Adrenal gland (tissue), 19 donors: ENCODE results near the gene ABCC3. TPM values are rescaled to one million over a fixed set of nuclear protein-coding genes. Genes with fewer than 3 reads are reported as not detected.

Experiments
- DNase-seq, 7 donors: peaks; one replicate each; pipeline ENCODE4 v3.0.0-alpha.2; 2019 to 2020
- H3K27ac ChIP-seq, 5 donors: fragments of 200-600 bp; sonication (generic) in 4 of 5; 1 replicate in 3 of 5; 2 replicates in 2 of 5; pipeline versions ENCODE4 v1.5.1 to v1.8.0; 2016 to 2020; ENCODE audit warnings: mild to moderate bottlenecking in 1 of 5
- H3K27me3 ChIP-seq: fragments of 200-600 bp; 2 replicates; pipeline ENCODE4 v1.8.0; 2021
- H3K36me3 ChIP-seq, 2 donors: fragments of 200-600 bp; replicated peaks in 1 of 2; 1 replicate in 1 of 2; 2 replicates in 1 of 2; pipeline versions ENCODE4 v1.5.1 to v1.8.0; 2018 to 2022
- H3K4me1 ChIP-seq, 2 donors: fragments of 200-600 bp; replicated peaks in 1 of 2; 1 replicate in 1 of 2; 2 replicates in 1 of 2; pipeline versions ENCODE4 v1.5.1 to v1.8.0; 2018 to 2021
- H3K4me3 ChIP-seq, 4 donors: fragments of 200-600 bp; sonication (generic) in 3 of 4; one replicate each; pipeline ENCODE4 v1.5.1; 2016 to 2018
- H3K9me3 ChIP-seq, 3 donors: fragments of 200-600 bp; sonication (generic) in 1 of 3; replicated peaks in 1 of 3; 1 replicate in 2 of 3; 2 replicates in 1 of 3; pipeline versions ENCODE4 v1.5.1 to v1.8.0; 2016 to 2021
- POLR2A ChIP-seq, 2 donors: fragments of 450-650 bp; IDR thresholded peaks; one replicate each; pipeline ENCODE4 v1.6.1; 2017; ENCODE audit warnings: antibody characterized with exemption in 2 of 2, mild to moderate bottlenecking in 2 of 2, moderate library complexity in 1 of 2
- WGBS, 4 donors: extraction: QIAGEN DNeasy Blood & Tissue Kit in 2 of 4; methylation state at CpG; one replicate each; pipeline versions ENCODE4 v1.1.5 to v1.1.7; 2013 to 2017; 5-methylcytosine and 5-hydroxymethylcytosine counted together
- intact Hi-C, 2 donors: fragments of 100-400 bp; cut with DNase I; formaldehyde crosslinking; loops; one replicate each; pipeline versions ENCODE4 v1.14.1 to v1.15.0; 2022 to 2023
- long read RNA-seq, 10 donors: library from polyadenylated mRNA in 3 of 10; unstranded in 2 of 10; stranded (forward) in 1 of 10; transcript quantifications; one replicate each; pipeline ENCODE4 v2.0.0 and lab custom pipeline, GENCODE V29; 2021 to 2026
- polyA plus RNA-seq, 3 donors: library from polyadenylated mRNA; stranded (reverse); fragments of 200-250 nt in 2 of 3; fragments of 350-450 nt in 1 of 3; fragmentation: Illumina TruSeq in 1 of 3; extraction: RNeasy Lipid Tissue Mini Kit (QIAGEN cat#74804) in 1 of 3; gene quantifications; one replicate each; pipeline ENCODE4 v1.2.3, GENCODE V29; 2013 to 2014
- total RNA-seq, 9 donors: library from RNA; depleted of rRNA in 4 of 9; stranded (reverse); fragments of >200 nt in 4 of 9; fragments of 120-200 nt in 1 of 9; fragmentation: NEBNext Ultra II Directional in 1 of 9; extraction: Animal tissue kit (Norgen Biotek cat#: 25700) in 1 of 9; gene quantifications; one replicate each; pipeline versions ENCODE4 v1.1.0 to v1.2.4, GENCODE V29; 2013 to 2023
- TF ChIP-seq, protein P1 (sequence below), 6 experiments: fragments of 450-650 bp in 4 of 6; fragments of 200-600 bp in 2 of 6; sonication (generic) in 1 of 6; IDR thresholded peaks; 1 replicate in 5 of 6; 2 replicates in 1 of 6; pipeline versions ENCODE4 v1.5.1 to v1.8.0; 2016 to 2021; ENCODE audit warnings: antibody characterized with exemption in 6 of 6, mild to moderate bottlenecking in 2 of 6, moderate library complexity in 1 of 6
- donor health status: healthy with polysubstance abuse.
- donor health status: Bipolar disorder and iron deficiency.
- donor health status: DM: yes; HTN: yes; CAD: no.
- donor health status: DM: no; HTN: no; CAD: no.
- donor health status: DM: no; HTN: no; CAD: no.
- donor health status: DM: yes; HTN: yes; CAD: no.

The ABCC3 gene, protein sequence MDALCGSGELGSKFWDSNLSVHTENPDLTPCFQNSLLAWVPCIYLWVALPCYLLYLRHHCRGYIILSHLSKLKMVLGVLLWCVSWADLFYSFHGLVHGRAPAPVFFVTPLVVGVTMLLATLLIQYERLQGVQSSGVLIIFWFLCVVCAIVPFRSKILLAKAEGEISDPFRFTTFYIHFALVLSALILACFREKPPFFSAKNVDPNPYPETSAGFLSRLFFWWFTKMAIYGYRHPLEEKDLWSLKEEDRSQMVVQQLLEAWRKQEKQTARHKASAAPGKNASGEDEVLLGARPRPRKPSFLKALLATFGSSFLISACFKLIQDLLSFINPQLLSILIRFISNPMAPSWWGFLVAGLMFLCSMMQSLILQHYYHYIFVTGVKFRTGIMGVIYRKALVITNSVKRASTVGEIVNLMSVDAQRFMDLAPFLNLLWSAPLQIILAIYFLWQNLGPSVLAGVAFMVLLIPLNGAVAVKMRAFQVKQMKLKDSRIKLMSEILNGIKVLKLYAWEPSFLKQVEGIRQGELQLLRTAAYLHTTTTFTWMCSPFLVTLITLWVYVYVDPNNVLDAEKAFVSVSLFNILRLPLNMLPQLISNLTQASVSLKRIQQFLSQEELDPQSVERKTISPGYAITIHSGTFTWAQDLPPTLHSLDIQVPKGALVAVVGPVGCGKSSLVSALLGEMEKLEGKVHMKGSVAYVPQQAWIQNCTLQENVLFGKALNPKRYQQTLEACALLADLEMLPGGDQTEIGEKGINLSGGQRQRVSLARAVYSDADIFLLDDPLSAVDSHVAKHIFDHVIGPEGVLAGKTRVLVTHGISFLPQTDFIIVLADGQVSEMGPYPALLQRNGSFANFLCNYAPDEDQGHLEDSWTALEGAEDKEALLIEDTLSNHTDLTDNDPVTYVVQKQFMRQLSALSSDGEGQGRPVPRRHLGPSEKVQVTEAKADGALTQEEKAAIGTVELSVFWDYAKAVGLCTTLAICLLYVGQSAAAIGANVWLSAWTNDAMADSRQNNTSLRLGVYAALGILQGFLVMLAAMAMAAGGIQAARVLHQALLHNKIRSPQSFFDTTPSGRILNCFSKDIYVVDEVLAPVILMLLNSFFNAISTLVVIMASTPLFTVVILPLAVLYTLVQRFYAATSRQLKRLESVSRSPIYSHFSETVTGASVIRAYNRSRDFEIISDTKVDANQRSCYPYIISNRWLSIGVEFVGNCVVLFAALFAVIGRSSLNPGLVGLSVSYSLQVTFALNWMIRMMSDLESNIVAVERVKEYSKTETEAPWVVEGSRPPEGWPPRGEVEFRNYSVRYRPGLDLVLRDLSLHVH (N-terminal part only)
- 100 to 1,000 TPM in 8 of 9 donors, 1 to 10 TPM in 1; 7.2 to 422 (median 239) TPM for total RNA-seq
- 100 to 1,000 TPM; 164 to 448 (median 414) TPM for polyA plus RNA-seq
- long read RNA-seq, donor 1, partial matches to known transcripts: 0 of 1 reads
- long read RNA-seq, donor 1, other reads (novel, unspliced or antisense): 0 of 1 reads
- long read RNA-seq, donor 2, partial matches to known transcripts: 0 of 3 reads
- long read RNA-seq, donor 2, other reads (novel, unspliced or antisense): 0 of 3 reads
- long read RNA-seq, donor 3, partial matches to known transcripts: 0 of 1 reads
- long read RNA-seq, donor 3, other reads (novel, unspliced or antisense): 0 of 1 reads
- long read RNA-seq, donor 4, full-length matches to known transcripts: 55 of 92 reads
- long read RNA-seq, donor 4, partial matches to known transcripts: 19 of 92 reads
- long read RNA-seq, donor 4, other reads (novel, unspliced or antisense): 18 of 92 reads
- long read RNA-seq, donor 5, full-length matches to known transcripts: 215 of 425 reads
- long read RNA-seq, donor 5, partial matches to known transcripts: 129 of 425 reads
- long read RNA-seq, donor 5, other reads (novel, unspliced or antisense): 81 of 425 reads
- long read RNA-seq, donor 6, full-length matches to known transcripts: 17 of 64 reads
- long read RNA-seq, donor 6, partial matches to known transcripts: 15 of 64 reads
- long read RNA-seq, donor 6, other reads (novel, unspliced or antisense): 32 of 64 reads
- long read RNA-seq, donor 7: 0 reads
- long read RNA-seq, donor 8, partial matches to known transcripts: 0 of 3 reads
- long read RNA-seq, donor 8, other reads (novel, unspliced or antisense): 0 of 3 reads
- long read RNA-seq, donor 9: 0 reads
- long read RNA-seq, donor 10, partial matches to known transcripts: 11 of 12 reads
- long read RNA-seq, donor 10, other reads (novel, unspliced or antisense): 0 of 12 reads

DNA sequence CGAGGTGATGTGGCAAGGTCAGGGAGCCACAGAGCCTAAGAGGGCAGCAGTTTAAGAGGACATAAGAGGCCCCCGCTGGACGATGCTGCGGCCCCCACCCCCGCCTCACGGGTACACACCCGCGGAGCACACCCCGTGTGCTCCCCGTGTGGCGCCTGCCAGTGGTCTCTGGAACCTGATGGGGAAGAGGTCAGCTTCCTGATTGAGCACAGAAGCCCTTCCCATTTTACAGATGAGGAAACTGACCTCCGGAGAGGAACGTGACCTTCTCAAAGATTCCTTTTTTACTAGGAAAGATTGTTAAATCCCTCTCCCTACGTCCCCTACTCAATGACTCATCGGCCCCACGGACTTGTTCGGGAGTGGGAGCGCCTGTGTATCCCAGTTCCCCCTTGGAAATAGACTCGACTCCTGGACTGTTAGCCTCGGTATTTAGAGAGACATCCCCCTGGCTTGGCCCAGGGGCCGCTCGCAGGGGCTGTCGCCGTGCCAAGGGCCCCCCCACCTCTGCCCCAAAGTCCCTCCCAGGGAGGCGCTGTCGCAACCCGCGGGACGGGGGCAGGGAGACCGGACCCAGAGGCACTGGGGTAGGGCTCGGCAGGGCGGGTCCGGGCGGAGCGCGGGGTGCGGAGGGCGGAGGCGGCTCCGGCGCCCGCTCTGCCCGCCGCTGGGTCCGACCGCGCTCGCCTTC lies at the start of gene ABCC3:
TSS of gene ABCC3 (plus strand) at position 658 of the 691 bp plus-strand sequence. CDS start 56 bp downstream, outside the sequence.
- H3K27ac ChIP-seq: peak within 1 kb of the TSS; percentile 41 to 90 (median 82)
- DNase-seq: peak; percentile 70 to 86 (median 79)
- H3K27me3 ChIP-seq: no peaks in the 10 kb centered on the region
- peak in 1 of 2 donors; percentile 82 for TF ChIP-seq POLR2A (IDR thresholded peaks at IDR 0.05)
- TF ChIP-seq, protein P1, sequence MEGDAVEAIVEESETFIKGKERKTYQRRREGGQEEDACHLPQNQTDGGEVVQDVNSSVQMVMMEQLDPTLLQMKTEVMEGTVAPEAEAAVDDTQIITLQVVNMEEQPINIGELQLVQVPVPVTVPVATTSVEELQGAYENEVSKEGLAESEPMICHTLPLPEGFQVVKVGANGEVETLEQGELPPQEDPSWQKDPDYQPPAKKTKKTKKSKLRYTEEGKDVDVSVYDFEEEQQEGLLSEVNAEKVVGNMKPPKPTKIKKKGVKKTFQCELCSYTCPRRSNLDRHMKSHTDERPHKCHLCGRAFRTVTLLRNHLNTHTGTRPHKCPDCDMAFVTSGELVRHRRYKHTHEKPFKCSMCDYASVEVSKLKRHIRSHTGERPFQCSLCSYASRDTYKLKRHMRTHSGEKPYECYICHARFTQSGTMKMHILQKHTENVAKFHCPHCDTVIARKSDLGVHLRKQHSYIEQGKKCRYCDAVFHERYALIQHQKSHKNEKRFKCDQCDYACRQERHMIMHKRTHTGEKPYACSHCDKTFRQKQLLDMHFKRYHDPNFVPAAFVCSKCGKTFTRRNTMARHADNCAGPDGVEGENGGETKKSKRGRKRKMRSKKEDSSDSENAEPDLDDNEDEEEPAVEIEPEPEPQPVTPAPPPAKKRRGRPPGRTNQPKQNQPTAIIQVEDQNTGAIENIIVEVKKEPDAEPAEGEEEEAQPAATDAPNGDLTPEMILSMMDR (IDR thresholded peaks at IDR 0.05): no peak
- WGBS, 4 donors: 7 to 24% (median 9%) methylated on average over 19 to 48 of the region's 48 CpGs
- peak within 1 kb of the TSS; percentile 32 to 92 (median 50) for H3K4me3 ChIP-seq
- H3K4me1 ChIP-seq: peaks cover 41 to 44% of the 10 kb centered on the region in 2 donors
- H3K9me3 ChIP-seq: no peaks in the 10 kb centered on the region
- no peaks in the 10 kb centered on the region for H3K36me3 ChIP-seq
- intact Hi-C loops: loop anchor here (5.0 kb wide), 3 partner anchors 43 to 63 kb away; no protein-coding TSS in a partner anchor

DNA sequence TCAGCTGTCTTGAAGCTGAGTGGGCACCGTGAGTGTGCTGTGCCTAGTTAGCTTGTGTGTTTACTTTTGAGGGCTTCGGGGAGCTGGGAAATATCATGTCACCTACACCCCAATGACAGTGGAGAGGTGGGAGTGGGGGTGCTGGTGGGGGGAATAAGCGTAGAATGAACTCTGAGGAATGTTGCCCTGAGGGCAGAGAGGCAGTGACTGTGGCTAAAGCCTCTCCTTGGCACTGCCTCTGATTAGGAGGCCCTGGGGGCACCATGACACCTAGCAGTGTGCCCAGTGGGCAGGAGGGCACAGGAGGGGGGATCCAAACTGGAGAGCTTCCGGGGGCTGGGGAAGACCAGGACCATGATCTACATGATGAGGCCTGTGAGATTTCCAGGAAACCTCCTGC lies 49.3 kb upstream of the ABCC3 start:
- Histone ChIP-seq H3K9me3 (no peaks in the 10 kb centered on the region), H3K27me3 (no peaks in the 10 kb centered on the region), H3K4me3 (no peak overlapping the region), H3K27ac (no peak overlapping the region), H3K4me1 (peaks cover 11 to 13% of the 10 kb centered on the region in 2 donors), H3K36me3 (no peaks in the 10 kb centered on the region)
- no peak for DNase-seq
- TF ChIP-seq, protein P1 (IDR thresholded peaks at IDR 0.05): no peak
- TF ChIP-seq POLR2A (IDR thresholded peaks at IDR 0.05): no peak
- WGBS, 4 donors: 86 to 100% (median 92%) methylated on average over 2 to 4 of the region's 4 CpGs
- intact Hi-C loops: no loop called here

DNA sequence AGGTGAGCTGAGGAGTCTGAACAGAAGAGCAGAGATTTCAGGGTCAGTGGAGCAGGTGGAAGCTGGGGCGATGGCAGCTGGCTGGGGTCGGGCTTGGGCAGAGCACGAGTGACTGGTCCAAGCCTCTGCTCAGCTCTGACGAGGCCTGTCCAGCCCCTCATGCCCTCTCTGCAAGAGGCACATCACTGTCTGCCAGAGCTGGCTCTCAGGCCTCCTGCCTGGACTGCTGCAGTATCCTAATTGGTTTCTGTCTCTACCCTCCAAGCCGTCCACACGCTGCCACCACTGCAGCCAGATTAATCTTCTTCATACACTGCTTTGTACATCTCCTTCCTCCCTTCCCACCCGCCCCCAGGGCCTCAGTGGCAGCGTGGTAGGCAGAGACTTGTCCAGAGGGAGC lies 48.8 kb upstream of the ABCC3 start:
- no peak for DNase-seq
- H3K4me1 ChIP-seq: peaks cover 11 to 13% of the 10 kb centered on the region in 2 donors
- H3K36me3 ChIP-seq: no peaks in the 10 kb centered on the region
- H3K27ac ChIP-seq: no peak overlapping the region
- no peak for TF ChIP-seq POLR2A (IDR thresholded peaks at IDR 0.05)
- TF ChIP-seq, protein P1 (IDR thresholded peaks at IDR 0.05): no peak
- WGBS, 4 donors: 82 to 90% (median 86%) methylated on average over 5 to 8 of the region's 8 CpGs
- H3K27me3 ChIP-seq: no peaks in the 10 kb centered on the region
- intact Hi-C loops: no loop called here
- no peak overlapping the region for H3K4me3 ChIP-seq
- H3K9me3 ChIP-seq: no peaks in the 10 kb centered on the region
